B cell (primary cell): ENCODE results near the gene TXNRD1.

Source experiments
- CTCF ChIP-seq: fragments of 200-600 bp; IDR thresholded peaks from one replicate; pipeline ENCODE4 v1.8.0; 2022; ENCODE audit warnings: antibody characterized with exemption, mild to moderate bottlenecking
- EZH2 ChIP-seq: IDR thresholded peaks from 2 replicates; pipeline ENCODE4 v1.6.1; 2012; ENCODE audit warnings: borderline replicate concordance, low read depth, mild to moderate bottlenecking, moderate library complexity, low read length; ENCODE audit not compliant: insufficient read depth, poor library complexity, severe bottlenecking

- TF ChIP-seq CTCF (no peak), EZH2 (no peak)
Observed at GRCh38 chr12:104165801-104166200, 49.8 kb upstream of the TXNRD1 start.
